IMR-90 (cell line): Measurements from ENCODE around the gene MDC1. TPM values are rescaled to one million over a fixed set of nuclear protein-coding genes. Genes with fewer than 3 reads are reported as not detected.
"Not testable (repeated sequence)": the region's sequence is repeated elsewhere in the genome, so short reads cannot be mapped to it uniquely, and the experiment has no call there.

Experiments
- ATAC-seq: fragments of 200-7000 bp; cut with Tn5 transposase; 2 replicates; pipeline ENCODE4 v1.9.1; 2020; ENCODE audit warnings: low read depth, mild to moderate bottlenecking, moderate library complexity
- BruUV-seq: library from RNA; stranded (reverse); fragments of 400-500 nt; replicated peaks from 2 replicates; lab custom pipeline; 2021; lab: Mats Ljungman, UMichigan
- CTCF ChIA-PET: fragments of 300-600 bp; formaldehyde crosslinking; extraction: SDS; loops from one replicate; lab custom pipeline; 2021; ENCODE audit warnings: antibody characterized with exemption; lab: Yijun Ruan, JAX
- POLR2A ChIA-PET: fragments of 300-600 bp; sonication (Branson Sonifier 250); formaldehyde crosslinking; loops from one replicate; lab custom pipeline; 2022; ENCODE audit warnings: antibody characterized with exemption; ENCODE audit not compliant: unreplicated experiment; lab: Charles Lee
- DNase-seq: peaks from one replicate; pipeline ENCODE4 v3.0.0; 2013
- H2AFZ ChIP-seq: replicated peaks from 2 replicates; pipeline ENCODE3; 2013; ENCODE audit warnings: low read length, mild to moderate bottlenecking; ENCODE audit not compliant: poor library complexity
- H2AK5ac ChIP-seq: 2 replicates; pipeline ENCODE4 v1.6.1; 2013; ENCODE audit warnings: low read depth, low read length, inconsistent platforms
- H2AK9ac ChIP-seq: replicated peaks from 2 replicates; pipeline ENCODE3; 2013; ENCODE audit warnings: mild to moderate bottlenecking, low read depth, low read length, moderate library complexity; ENCODE audit not compliant: poor library complexity
- H2BK120ac ChIP-seq: 2 replicates; pipeline ENCODE4 v1.6.1; 2013; ENCODE audit warnings: low read depth, low read length, inconsistent platforms
- H2BK15ac ChIP-seq: 3 replicates; pipeline ENCODE4 v1.6.1; 2013; ENCODE audit warnings: low read depth, low read length, inconsistent platforms
- H2BK20ac ChIP-seq: 2 replicates; pipeline ENCODE4 v1.6.1; 2013; ENCODE audit warnings: low read depth, mild to moderate bottlenecking, inconsistent platforms, low read length, moderate library complexity
- H2BK5ac ChIP-seq: 2 replicates; pipeline ENCODE4 v1.6.1; 2013; ENCODE audit warnings: mild to moderate bottlenecking, low read depth, low read length, inconsistent platforms; ENCODE audit not compliant: poor library complexity, severe bottlenecking
- H3K14ac ChIP-seq: replicated peaks from 2 replicates; pipeline ENCODE4 v1.6.1; 2013; ENCODE audit warnings: low read depth, low read length, inconsistent platforms
- H3K18ac ChIP-seq: 2 replicates; pipeline ENCODE4 v1.6.1; 2013; ENCODE audit warnings: low read depth, low read length, control low read depth
- H3K23ac ChIP-seq: 2 replicates; pipeline ENCODE4 v1.6.1; 2013; ENCODE audit warnings: low read depth, low read length, inconsistent platforms
- H3K27ac ChIP-seq: 2 replicates; pipeline ENCODE4 v1.5.1; 2013; ENCODE audit warnings: mild to moderate bottlenecking, control low read depth, low read length; ENCODE audit not compliant: insufficient read depth
- H3K27me3 ChIP-seq: 2 replicates; pipeline ENCODE4 v1.6.1; 2013; ENCODE audit warnings: low read length; ENCODE audit not compliant: control insufficient read depth, insufficient read depth
- H3K36me3 ChIP-seq: 2 replicates; pipeline ENCODE4 v1.6.1; 2013; ENCODE audit warnings: low read length, mixed read lengths; ENCODE audit not compliant: control insufficient read depth, insufficient read depth
- H3K4ac ChIP-seq: 2 replicates; pipeline ENCODE4 v1.6.1; 2013; ENCODE audit warnings: low read depth, low read length, inconsistent platforms
- H3K4me1 ChIP-seq: 2 replicates; pipeline ENCODE4 v1.6.1; 2013; ENCODE audit warnings: low read length, mixed read lengths; ENCODE audit not compliant: control insufficient read depth, insufficient read depth
- H3K4me2 ChIP-seq: 2 replicates; pipeline ENCODE4 v1.6.1; 2013; ENCODE audit warnings: low read depth, mild to moderate bottlenecking, control low read depth, low read length, moderate library complexity
- H3K4me3 ChIP-seq: 2 replicates; pipeline ENCODE4 v1.5.1; 2013; ENCODE audit warnings: low read depth, mild to moderate bottlenecking, control low read depth, low read length, moderate library complexity; ENCODE audit not compliant: insufficient read depth
- H3K56ac ChIP-seq: 2 replicates; pipeline ENCODE4 v1.6.1; 2013; ENCODE audit warnings: low read length, inconsistent platforms; ENCODE audit not compliant: insufficient read depth; ENCODE audit errors: extremely low read depth
- H3K79me1 ChIP-seq, 2 experiments: 2 replicates each; pipeline ENCODE4 v1.6.1; 2013; ENCODE audit warnings: low read length in 2 of 2, inconsistent platforms in 1 of 2, low read depth in 1 of 2
- H3K9ac ChIP-seq: 2 replicates; pipeline ENCODE4 v1.6.1; 2013; ENCODE audit warnings: low read depth, low read length, control low read depth
- H3K9me1 ChIP-seq: 2 replicates; pipeline ENCODE4 v1.6.1; 2013; ENCODE audit warnings: low read length, inconsistent platforms; ENCODE audit not compliant: insufficient read depth
- H3K9me3 ChIP-seq: 2 replicates; pipeline ENCODE4 v1.6.1; 2013; ENCODE audit warnings: low read length; ENCODE audit not compliant: control insufficient read depth, insufficient read depth
- H4K20me1 ChIP-seq: 2 replicates; pipeline ENCODE4 v1.6.1; 2013; ENCODE audit warnings: low read length, inconsistent platforms; ENCODE audit not compliant: insufficient read depth
- H4K5ac ChIP-seq: 2 replicates; pipeline ENCODE4 v1.6.1; 2013; ENCODE audit warnings: mild to moderate bottlenecking, low read depth, low read length, control low read depth
- H4K8ac ChIP-seq, 2 experiments: 2 replicates each; pipeline ENCODE4 v1.6.1; 2013; ENCODE audit warnings: low read depth in 2 of 2, low read length in 2 of 2, control low read depth in 1 of 2, inconsistent platforms in 1 of 2
- H4K91ac ChIP-seq: 2 replicates; pipeline ENCODE4 v1.6.1; 2013; ENCODE audit warnings: low read depth, low read length, inconsistent platforms; ENCODE audit not compliant: insufficient read depth
- WGBS, 2 experiments: methylation state at CpG; one replicate each; pipeline versions ENCODE4 v1.1.5 to v1.1.7; 2013; ENCODE audit warnings: missing lambda C conversion rate in 2 of 2; ENCODE audit not compliant: insufficient read length in 1 of 2; ENCODE audit errors: extremely low coverage in 2 of 2; 5-methylcytosine and 5-hydroxymethylcytosine counted together
- dilution Hi-C: fragments of 300-500 bp; cut with HindIII; formaldehyde crosslinking; loops from one replicate; pipeline ENCODE4 v1.14.3; 2018; ENCODE audit warnings: low sequenced_read_pairs; ENCODE audit not compliant: unreplicated experiment
- in situ Hi-C: fragments of 300-500 bp; cut with MboI; formaldehyde crosslinking; loops from 3 replicates; pipeline ENCODE4 v1.14.3; 2019; ENCODE audit warnings: low sequenced_read_pairs, inconsistent platforms, mixed read lengths
- intact Hi-C: fragments of 100-400 bp; cut with micrococcal nuclease; formaldehyde crosslinking; loops from 2 replicates; pipeline ENCODE4 v1.10.0; 2022
- polyA plus RNA-seq, 3 experiments: library from polyadenylated mRNA; depleted of rRNA; stranded (reverse); fragments of >200 nt; gene quantifications; 2 replicates each; pipeline ENCODE4 v1.2.3, GENCODE V29; 2012; ENCODE audit warnings: low replicate concordance in 1 of 3
- total RNA-seq: library from RNA; depleted of rRNA; stranded (reverse); fragments of >200 nt; gene quantifications from 2 replicates; pipeline ENCODE4 v1.2.3, GENCODE V29; 2012

MDC1 gene
- total and polyA plus RNA-seq, 2 of the 4 experiments (the other 2 are of a cell fraction): 4.5 to 12.1 TPM

- H3K4me1 ChIP-seq, H3K27me3 ChIP-seq, H3K9me3 ChIP-seq, in situ Hi-C loops, H2AFZ ChIP-seq, DNase-seq, H2BK20ac ChIP-seq, H2BK15ac ChIP-seq, BruUV-seq, CTCF ChIA-PET, ATAC-seq, dilution Hi-C loops, H3K9me1 ChIP-seq, H2AK9ac ChIP-seq: not testable (repeated sequence)
- peaks cover 15 to 37% of the 10 kb centered on the region in 2 experiments for H3K79me1 ChIP-seq
- peak overlapping the region; percentile 92 for H2AK5ac ChIP-seq
- H3K23ac ChIP-seq: peak overlapping the region; percentile 84; the same call in 1 of the 2 replicates
- POLR2A ChIA-PET: interaction anchor here (1.0 to 1.1 kb wide), 2 partner anchors 27 to 33 kb away, joined by 3 to 5 read pairs; partner anchors contain the start of gene NRM
- H3K4ac ChIP-seq: peak overlapping the region; percentile 92
- peak overlapping the region; percentile 93 for H4K91ac ChIP-seq
- H2BK5ac ChIP-seq: peak overlapping the region; percentile 91
- peak overlapping the region; percentile 96 for H3K56ac ChIP-seq
- WGBS, 2 experiments: 98% methylated on average over 8 of the region's 37 CpGs; no CpG with 5 or more reads in 1 of the 2 experiments
- peak overlapping the region; percentile 48; the same call in 1 of the 2 replicates for H3K18ac ChIP-seq
- intact Hi-C loops: loop anchor here (1.0 kb wide), 1 partner anchor 27 kb away; no protein-coding TSS in a partner anchor
- H3K36me3 ChIP-seq: peaks cover 16% of the 10 kb centered on the region
- H4K5ac ChIP-seq: peak overlapping the region; percentile 29; the same call in 1 of the 2 replicates
- H4K8ac ChIP-seq: peak overlapping the region; percentile 0 to 96; a peak in 3 of 4 replicates
- H3K4me3 ChIP-seq: peak overlapping the region; percentile 30; the same call in 1 of the 2 replicates
- H2BK120ac ChIP-seq: peak overlapping the region; percentile 46; the same call in 1 of the 2 replicates
- H3K9ac ChIP-seq: peak overlapping the region; percentile 66; the same call in 1 of the 2 replicates
- H3K27ac ChIP-seq: peak overlapping the region; percentile 13
- peaks cover 18% of the 10 kb centered on the region for H4K20me1 ChIP-seq
- peak overlapping the region; percentile 80; the same call in 1 of the 2 replicates for H3K14ac ChIP-seq
- H3K4me2 ChIP-seq: peak overlapping the region; percentile 54
These were observed 1.0 kb upstream of the MDC1 start for GRCh38 chr6:30717845-30718720.
